Fibroblast of lung (primary cell): ENCODE results near the gene ASCC3.

ENCODE experiments used
- EZH2 ChIP-seq: IDR thresholded peaks from 2 replicates; pipeline ENCODE4 v1.5.1; 2012; ENCODE audit warnings: low read length, control low read depth, mild to moderate bottlenecking; ENCODE audit errors: missing control alignments
- TF ChIP-seq, protein P1 (sequence below), 2 donors: IDR thresholded peaks in 1 of 2; conservative IDR thresholded peaks in 1 of 2; 1 replicate in 1 of 2; 2 replicates in 1 of 2; pipeline ENCODE4 v1.5.1; 2011 to 2012; ENCODE audit warnings: low read length in 2 of 2, control low read depth in 1 of 2, inconsistent platforms in 1 of 2, low read depth in 1 of 2, mild to moderate bottlenecking in 1 of 2

DNA sequence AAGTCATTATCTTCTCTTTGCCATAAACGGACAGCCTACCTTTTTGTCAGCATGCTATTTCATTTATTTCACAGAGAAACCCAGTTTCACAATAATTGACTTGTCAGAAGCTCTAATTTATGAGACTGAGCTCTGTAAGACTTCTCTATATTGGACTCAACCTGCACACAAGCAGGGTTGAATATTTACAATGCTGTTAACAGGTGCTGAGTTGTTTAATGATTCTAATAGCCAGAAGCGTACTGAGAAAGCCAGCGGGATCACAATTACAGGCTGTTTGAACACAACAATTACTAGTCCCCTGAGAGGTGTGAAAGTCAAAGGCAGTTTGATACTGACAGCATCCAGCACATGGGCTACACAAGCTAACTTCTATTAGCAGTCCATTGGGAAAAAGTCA is 288.2 kb downstream of the ASCC3 start:
- TF ChIP-seq, protein P1, sequence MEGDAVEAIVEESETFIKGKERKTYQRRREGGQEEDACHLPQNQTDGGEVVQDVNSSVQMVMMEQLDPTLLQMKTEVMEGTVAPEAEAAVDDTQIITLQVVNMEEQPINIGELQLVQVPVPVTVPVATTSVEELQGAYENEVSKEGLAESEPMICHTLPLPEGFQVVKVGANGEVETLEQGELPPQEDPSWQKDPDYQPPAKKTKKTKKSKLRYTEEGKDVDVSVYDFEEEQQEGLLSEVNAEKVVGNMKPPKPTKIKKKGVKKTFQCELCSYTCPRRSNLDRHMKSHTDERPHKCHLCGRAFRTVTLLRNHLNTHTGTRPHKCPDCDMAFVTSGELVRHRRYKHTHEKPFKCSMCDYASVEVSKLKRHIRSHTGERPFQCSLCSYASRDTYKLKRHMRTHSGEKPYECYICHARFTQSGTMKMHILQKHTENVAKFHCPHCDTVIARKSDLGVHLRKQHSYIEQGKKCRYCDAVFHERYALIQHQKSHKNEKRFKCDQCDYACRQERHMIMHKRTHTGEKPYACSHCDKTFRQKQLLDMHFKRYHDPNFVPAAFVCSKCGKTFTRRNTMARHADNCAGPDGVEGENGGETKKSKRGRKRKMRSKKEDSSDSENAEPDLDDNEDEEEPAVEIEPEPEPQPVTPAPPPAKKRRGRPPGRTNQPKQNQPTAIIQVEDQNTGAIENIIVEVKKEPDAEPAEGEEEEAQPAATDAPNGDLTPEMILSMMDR (conservative IDR thresholded peaks at IDR 0.05 in 1 of 2, IDR thresholded peaks at IDR 0.05 in 1 of 2; ENCODE audit: low read depth in 1 of 2, low read length in 2 of 2): no peak
- no peak for TF ChIP-seq EZH2
